HG03175 (cell line): ENCODE data around the gene KCNQ5.

ENCODE experiments used
- ATAC-seq: cut with Tn5 transposase; IDR thresholded peaks from one replicate; pipeline ENCODE4 v1.9.1; 2021; ENCODE audit warnings: mild to moderate bottlenecking, moderate library complexity; ENCODE audit not compliant: unreplicated experiment

The KCNQ5 gene

GRCh38 chr6:72740135-72740534 lies 118.3 kb downstream of the KCNQ5 start:
- peak; percentile 80 for ATAC-seq

- peak; percentile 38 for ATAC-seq
Observed at GRCh38 chr6:72741083-72741482, 119.2 kb downstream of the KCNQ5 start.

DNA sequence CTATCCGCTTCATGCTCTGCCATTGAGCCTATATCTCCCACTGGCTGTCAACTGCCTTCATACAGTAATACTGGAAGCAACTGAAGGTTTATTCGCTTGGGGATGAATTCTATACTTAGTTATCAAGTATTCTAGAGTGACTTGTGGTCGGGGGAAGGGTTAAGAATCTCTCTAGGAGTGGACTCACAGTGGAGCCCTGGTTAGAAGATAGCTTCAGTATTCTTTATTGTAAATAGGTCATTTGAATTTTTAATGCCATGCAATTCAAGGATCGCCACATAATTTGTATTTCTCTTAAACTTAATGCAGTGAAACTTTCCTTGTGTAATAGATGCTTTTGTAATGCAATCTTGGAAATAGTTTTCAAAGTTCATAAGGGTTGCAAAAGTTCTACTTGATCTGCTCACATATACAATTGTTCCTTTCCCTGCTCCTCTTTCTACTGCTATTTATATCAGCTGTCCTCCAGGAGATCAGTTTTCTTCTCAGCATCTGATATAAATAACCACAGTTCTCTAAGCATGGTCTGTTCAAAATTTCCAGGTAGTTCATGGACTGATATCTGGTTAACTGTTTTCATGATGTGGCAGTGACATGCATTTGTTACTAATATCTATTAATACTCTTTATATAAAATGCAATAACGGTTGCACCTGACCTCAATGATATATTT lies 120.3 kb downstream of the KCNQ5 start:
- no peak for ATAC-seq

DNA sequence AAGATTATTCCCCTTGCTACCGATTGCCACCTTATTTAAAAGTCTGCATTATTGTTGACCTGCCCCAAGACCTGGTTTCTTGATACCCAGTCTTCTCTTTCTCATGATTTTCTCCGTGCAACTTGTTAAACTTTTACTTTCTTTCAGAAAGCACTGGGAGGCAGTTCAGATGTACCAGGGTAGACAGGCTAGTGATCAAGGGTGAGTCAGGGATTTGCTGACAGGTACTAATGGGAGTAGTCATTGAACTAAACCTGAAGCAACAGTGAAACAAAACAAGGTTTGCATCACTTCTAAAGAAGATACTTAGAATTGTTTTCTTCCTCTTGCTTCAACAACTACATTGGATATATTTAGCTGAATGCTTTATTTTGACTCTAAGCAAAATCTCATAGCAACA lies 124.4 kb downstream of the KCNQ5 start:
- no peak for ATAC-seq

- ATAC-seq: no peak
Observed at GRCh38 chr6:72748759-72749158, 126.9 kb downstream of the KCNQ5 start.

DNA sequence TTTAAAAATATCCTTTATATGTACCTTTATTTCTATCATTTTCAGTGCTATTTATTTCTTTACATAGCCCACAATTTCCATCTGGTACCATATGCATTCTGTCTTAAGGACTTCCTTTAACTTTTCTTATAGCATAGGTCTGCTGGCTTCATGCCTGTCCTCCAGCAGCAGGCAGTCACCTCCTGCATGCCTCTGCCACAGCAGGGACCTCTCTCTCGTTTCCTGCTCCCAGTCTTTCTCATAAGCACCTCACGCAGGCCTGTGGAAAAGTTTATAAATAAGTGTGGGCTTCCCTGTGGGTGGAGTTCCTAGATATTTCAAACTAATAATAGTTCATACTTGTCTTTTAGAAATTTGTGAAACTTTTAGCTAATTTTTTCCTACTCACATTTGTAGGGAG lies 133.9 kb downstream of the KCNQ5 start:
- no peak for ATAC-seq

- ATAC-seq: no peak
Observed at GRCh38 chr6:72757048-72757447, 135.2 kb downstream of the KCNQ5 start.

DNA sequence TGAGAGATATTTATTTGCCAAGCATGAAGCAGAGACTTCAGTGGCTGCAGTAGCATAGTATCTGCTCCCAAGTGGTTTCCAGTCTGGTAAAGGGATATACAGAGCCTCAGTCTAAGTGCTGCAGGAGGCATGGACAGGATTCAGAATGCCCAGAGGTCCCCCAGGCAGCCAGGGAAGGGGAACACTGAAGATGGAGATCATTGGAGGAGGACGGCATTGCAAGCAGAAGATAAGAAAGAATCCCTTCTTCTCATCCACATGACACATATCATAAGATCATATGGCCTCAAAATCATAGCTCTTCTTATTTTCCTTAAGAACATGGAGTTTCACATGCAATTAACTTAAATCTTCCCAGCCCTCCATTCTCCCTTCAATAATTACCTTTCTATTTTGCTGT lies 136.1 kb downstream of the KCNQ5 start:
- ATAC-seq: no peak

GRCh38 chr6:72758901-72759300 lies 137.0 kb downstream of the KCNQ5 start:
- ATAC-seq: no peak

DNA sequence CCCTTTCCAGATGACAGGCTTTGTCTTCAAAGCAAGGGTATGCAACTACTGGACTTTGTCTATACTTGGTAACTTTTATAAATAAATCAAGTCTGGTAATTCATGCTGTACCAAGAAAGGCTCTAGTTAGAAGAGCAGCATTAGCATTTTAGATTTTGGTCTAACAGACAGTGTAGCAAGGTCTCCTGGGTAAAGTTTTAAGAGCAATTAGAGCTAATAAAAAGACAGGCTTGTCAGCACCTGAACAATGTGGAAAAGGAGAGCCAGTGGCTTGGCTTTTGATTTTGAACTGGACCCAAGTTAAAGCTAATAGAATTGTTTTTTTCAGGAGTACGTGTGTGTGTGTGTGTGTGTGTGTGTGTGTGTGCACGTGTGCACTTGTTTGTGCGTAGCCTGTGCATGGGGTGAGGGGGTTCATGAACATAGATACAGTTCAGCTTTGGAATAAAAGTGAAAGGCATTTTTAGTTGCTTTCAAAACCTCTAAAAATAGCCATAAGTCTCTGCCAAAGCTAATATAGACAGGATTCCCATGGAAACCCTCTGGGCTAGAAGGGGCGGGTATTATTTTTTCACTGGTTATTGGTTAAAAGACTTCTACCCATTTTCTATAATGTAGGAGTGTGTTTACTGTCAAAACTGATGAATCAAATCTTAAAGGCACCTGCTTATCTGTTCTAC lies 138.4 kb downstream of the KCNQ5 start:
- no peak for ATAC-seq

GRCh38 chr6:72761761-72762160 lies 139.9 kb downstream of the KCNQ5 start:
- no peak for ATAC-seq

DNA sequence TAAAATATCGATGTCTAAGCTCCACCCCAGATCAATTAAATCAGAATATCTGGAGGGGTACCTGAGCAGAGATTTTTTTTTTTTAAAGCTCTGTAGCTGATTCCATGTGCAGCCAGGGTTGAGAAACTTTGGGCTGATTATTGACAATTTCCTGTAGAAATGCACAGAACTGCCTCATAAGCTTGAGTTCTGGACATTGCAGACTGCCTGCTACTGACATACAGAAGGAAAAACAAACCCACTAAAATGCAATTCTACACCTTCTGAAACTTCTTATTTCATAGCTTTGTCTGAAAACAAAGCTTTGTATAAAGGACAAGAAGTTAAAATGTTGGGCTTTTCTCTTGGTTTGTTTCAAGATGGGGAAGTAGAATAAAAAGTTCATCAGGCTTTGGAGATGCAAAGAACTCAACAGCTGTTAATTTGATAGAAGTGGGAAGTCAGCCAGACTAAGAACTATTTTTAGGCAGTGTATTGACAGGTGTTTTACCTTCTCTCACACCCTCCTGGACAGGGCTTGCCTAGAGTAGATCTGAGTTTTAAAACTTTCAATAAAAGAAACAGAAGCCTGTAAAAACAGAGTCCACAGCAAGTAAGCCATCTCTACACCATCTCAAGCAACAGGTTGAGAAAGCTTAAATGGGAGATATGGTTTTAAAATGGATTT lies 147.7 kb downstream of the KCNQ5 start:
- ATAC-seq: peak; percentile 74

DNA sequence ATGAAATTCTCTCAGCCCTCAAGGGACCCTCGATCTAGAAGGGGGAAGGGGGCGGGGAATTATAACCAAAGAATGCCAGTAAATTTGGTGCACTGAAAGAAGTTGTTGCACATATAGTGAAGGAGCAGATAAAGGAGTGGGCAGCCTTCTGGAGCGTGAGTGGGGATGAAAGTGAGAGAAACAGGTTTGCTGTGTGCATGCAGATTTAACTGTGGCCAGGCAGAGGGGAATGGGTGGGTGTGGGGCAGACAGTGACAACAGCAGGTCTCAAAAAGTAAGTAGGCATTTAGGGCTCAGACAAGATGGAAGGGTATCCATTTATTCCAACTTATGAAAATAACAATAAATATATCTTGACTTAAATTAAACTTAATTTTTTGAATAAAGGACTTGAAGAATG lies 149.1 kb downstream of the KCNQ5 start:
- ATAC-seq: no peak

- ATAC-seq: no peak
Observed at GRCh38 chr6:72776456-72776855, 154.6 kb downstream of the KCNQ5 start.

GRCh38 chr6:72781624-72782023 lies 159.8 kb downstream of the KCNQ5 start:
- no peak for ATAC-seq

DNA sequence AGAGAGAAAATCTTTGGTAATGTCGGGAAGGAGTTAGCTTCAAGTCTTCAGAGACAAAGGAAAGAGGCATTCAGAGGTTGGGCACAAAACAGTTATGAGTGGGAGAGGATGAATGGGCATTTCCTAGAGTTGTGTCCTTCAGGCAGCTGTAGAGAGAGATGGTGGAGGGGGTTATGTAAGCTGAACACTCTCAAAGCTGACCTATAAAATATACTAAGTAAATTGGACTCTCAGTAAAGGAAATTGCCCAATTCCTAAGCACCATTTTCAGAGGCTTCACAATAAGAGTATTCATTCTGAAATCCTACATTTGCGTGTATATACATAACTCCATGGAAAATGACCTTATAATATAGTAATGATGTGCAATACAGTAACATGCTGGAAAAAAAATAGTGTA lies 161.2 kb downstream of the KCNQ5 start:
- ATAC-seq: no peak

- ATAC-seq: no peak
Observed at GRCh38 chr6:72783666-72784065, 161.8 kb downstream of the KCNQ5 start.

DNA sequence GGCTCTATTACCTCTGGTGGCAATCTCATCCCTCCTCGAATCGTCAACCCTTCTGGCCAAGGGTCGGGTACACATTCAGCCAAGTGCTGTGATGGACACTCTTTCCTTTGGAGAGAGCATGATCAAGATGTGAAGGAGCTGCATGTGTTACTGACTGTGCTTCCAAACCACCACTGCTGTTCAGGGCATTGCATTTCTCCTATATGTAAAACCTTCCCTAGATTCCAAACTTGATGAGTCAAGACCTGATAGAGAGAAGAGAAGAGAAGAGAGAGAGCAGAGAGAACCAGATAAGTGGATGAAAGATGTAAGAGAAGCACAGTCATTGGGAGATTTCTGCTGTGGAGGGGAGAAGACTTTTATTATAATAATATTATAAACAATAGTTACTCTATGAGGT lies 162.2 kb downstream of the KCNQ5 start:
- ATAC-seq: no peak

DNA sequence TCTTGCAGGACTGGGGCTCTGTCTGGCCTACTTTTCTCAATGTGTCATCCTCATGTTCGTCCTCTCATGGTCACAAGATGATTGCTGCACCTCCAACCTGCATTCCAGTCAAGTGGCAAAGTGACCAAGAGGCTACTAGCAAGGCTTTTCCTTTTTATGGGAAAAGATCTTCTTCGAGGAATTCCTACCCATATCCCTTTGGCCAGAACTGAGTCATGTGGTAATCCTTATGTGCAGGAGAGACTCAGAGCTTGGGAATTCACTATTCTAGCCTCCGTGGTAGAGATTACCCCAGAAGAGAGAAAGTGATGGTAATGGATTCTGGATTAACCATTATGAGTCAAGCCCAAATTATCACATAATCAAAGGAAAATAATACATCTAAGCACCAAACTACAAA lies 162.7 kb downstream of the KCNQ5 start:
- no peak for ATAC-seq

DNA sequence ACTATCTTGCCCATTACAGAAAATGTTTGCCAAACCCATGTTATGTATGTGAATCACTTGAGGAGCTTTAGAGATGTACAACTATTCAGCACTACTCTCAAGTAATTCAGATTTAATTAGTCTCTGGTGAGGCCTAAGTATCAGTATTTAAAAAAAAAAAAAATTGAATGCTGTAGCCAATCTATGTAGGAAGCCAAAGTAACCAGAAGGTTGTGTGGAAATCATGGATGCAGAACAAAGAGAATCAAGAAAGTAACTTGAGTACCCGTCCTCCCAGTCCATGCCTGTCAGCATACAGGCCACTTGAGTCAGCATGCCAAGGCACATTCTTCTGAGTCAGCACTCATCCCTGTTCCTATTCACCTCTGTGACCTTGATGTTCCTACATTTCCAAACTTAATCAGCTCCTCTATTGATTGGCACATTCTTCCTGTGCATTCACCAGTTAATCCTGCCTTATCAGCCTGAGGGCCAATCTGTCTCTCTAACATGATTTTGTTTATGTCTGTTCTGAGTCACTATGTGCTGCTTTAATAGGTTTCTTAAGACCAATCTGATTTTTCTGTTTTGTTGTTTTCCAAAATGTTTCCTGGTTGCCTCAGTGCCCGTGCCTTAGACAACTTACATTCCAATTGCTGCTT lies 165.6 kb downstream of the KCNQ5 start:
- ATAC-seq: no peak

DNA sequence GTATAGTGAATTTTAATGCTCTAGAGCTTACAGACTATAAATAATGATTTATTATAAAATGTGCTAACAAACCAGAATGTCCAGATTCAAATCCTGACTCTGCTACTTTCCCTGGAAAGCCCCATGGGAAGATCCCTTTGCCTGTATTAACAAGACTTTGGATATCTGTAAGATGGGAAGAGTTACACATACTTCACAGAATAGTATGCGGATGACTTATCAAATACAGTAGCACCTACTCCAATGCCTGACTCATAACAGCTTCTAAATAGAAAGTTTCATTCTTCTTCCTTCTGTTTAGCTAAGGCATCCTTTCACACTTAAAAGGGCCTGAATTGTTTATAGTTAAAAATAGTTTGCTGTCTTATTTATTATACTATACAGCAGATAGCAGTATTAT lies 166.3 kb downstream of the KCNQ5 start:
- no peak for ATAC-seq

GRCh38 chr6:72789145-72789544 lies 167.3 kb downstream of the KCNQ5 start:
- ATAC-seq: no peak
